RWPE1 (cell line): ENCODE results near the gene SFMBT1.
"Not testable (repeated sequence)": the region's sequence is repeated elsewhere in the genome, so short reads cannot be mapped to it uniquely, and the experiment has no call there.

Source experiments
- CTCF ChIA-PET: fragments of 350-600 bp; sonication (Branson Sonifier 250); formaldehyde crosslinking; extraction: SDS; loops from one replicate; lab custom pipeline; 2021; lab: Yijun Ruan, JAX
- POLR2A ChIA-PET: fragments of 400-600 bp; formaldehyde crosslinking; extraction: SDS; loops from one replicate; lab custom pipeline; 2020; ENCODE audit warnings: antibody characterized with exemption; ENCODE audit not compliant: low non-redundant PET; lab: Yijun Ruan, JAX
- DNase-seq: peaks from one replicate; pipeline ENCODE4 v3.0.0; 2012; ENCODE audit warnings: low spot score
- H3K27ac ChIP-seq: fragments of 450-650 bp; 2 replicates; pipeline ENCODE4 v1.5.1; 2017
- TF ChIP-seq, protein P1 (sequence below): fragments of 450-650 bp; conservative IDR thresholded peaks from 2 replicates; pipeline ENCODE4 v1.5.1; 2017; ENCODE audit warnings: low read depth, mild to moderate bottlenecking

SFMBT1 gene

DNA sequence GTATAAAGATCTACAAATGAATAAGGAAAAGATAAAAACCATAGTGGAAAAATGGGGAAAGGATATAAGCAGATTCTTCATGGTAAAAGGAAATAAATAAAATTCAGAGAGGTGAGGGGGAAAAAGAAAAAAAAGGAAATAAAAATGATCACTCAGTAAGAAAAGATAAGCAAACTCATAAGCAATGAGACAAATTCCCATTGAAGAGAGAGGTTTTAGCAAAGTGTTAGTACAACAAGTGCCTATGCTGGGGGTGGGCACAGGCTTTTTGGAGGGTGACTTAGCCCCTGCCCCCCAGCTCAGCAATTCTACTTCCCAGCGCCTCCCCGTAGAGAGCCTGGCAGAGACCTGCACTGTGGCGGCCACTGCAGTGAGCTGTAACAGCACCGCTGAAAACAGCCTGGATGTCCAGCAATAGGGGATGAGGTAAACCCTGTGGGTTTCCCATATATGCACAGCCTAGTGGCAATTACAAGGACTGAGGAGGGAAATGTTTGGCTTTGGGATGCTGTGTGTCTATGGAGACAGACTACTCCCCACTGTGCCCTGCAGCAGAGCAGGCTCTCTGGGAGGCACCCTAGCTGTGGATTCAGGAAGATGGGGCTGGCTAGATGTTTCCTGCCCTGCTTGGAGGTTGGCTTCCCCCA lies 23.7 kb upstream of the SFMBT1 start:
- ChIA-PET POLR2A (interaction anchor here (0.6 kb wide), 1 partner anchor 43 kb away, joined by 3 read pairs; no protein-coding TSS in a partner anchor), CTCF (no interaction called here)
- no peak for DNase-seq

DNA sequence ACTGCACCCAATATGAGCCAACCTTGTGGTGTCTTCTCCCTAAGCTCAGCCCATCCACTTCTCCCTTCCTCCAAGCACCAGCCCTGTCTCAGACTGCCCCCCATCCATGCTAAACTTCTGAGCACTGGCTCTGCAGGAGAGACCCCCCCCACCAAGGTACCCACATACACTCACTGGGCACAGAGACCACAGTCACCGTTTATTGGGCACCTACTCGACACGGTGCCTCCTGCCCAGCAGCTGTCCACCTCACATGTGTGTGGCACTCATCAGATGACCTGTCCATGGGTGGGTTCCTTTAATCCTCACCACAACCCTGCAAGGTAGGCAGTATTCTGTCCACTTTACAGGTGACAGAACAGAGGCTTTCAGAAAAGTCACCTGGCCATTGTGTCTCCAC lies 22.3 kb upstream of the SFMBT1 start:
- TF ChIP-seq, protein P1, sequence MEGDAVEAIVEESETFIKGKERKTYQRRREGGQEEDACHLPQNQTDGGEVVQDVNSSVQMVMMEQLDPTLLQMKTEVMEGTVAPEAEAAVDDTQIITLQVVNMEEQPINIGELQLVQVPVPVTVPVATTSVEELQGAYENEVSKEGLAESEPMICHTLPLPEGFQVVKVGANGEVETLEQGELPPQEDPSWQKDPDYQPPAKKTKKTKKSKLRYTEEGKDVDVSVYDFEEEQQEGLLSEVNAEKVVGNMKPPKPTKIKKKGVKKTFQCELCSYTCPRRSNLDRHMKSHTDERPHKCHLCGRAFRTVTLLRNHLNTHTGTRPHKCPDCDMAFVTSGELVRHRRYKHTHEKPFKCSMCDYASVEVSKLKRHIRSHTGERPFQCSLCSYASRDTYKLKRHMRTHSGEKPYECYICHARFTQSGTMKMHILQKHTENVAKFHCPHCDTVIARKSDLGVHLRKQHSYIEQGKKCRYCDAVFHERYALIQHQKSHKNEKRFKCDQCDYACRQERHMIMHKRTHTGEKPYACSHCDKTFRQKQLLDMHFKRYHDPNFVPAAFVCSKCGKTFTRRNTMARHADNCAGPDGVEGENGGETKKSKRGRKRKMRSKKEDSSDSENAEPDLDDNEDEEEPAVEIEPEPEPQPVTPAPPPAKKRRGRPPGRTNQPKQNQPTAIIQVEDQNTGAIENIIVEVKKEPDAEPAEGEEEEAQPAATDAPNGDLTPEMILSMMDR = no peak

More for the DNA sequence above, 23.7 kb upstream of the SFMBT1 start:
- TF ChIP-seq, protein P1 = no peak
- no peak overlapping the region for H3K27ac ChIP-seq

DNA sequence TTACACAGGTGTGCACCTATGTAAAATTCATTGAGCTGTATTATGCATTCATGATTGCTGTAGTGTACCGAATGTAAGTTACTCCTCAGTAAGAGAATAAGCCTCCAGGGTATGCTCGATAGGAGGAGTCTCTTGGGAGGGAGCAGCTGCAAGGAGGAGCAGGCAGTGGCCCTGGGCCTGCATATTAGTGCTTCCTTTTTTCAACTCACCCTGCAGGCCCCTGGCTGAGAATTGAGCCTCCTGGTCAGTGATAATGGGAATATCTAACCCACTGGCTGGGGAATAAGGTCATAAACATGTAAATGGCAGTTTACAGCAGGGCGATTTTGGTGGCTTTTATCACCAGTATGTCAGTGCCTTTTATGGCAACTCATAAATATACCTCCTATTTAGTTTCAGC lies 21.7 kb upstream of the SFMBT1 start:
- TF ChIP-seq, protein P1 = no peak
- ChIA-PET POLR2A (no interaction called here), CTCF (no interaction called here)
- H3K27ac ChIP-seq = no peak overlapping the region
- DNase-seq = no peak

More for the DNA sequence above, 22.3 kb upstream of the SFMBT1 start:
- no peak for DNase-seq
- POLR2A ChIA-PET = no interaction called here
- CTCF ChIA-PET = no interaction called here
- no peak overlapping the region for H3K27ac ChIP-seq

DNA sequence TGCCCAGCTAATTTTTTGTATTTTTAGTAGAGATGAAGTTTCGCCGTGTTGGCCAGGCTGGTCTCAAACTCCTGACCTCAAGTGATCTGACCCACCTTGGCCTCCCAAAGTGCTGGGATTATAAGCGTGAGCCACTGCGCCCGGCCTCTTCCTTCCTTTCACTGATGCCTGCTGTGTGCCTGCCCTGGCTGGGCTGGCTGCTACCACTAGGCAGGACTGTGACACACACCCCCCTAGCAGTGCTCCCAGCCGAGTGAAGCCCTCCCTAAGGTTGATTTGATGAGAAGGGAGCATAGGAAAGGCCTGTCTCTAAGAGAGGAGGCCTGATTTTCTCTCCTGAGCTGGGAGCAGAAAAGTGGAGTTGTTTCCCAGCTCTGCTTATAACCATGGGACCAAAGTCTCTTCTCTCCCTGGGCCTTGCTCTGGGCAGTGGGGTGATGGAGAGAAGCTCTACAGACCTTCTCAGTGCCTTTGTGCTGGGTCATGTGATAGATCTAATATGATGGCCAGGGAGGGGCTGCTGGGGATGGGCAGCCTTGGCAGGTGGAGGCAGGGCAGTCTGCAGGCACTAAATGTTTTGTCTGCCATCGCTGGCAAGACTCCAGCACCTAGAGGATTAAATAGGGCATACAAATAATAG lies 20.1 kb upstream of the SFMBT1 start:
- ChIA-PET POLR2A (no interaction called here), CTCF (no interaction called here)
- TF ChIP-seq, protein P1 = no peak
- H3K27ac ChIP-seq = no peak overlapping the region
- no peak for DNase-seq

DNA sequence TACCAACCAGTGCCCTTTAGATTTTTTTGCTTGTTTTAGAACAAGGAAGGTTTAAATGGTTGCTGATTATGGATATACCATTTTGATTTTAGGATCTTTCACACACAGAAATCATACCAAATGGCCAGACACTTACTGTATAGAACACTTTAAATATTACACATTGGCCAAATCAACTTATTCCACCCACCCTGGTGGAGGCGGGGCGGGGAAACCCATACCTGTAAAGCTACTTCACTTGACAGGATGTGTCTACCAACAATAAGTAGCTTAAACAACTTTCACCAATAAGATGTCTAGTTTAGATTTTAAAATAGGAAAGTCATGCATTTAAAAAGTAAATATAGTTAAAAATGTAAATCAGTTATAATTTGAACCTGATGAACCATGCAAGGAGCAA lies 17.0 kb upstream of the SFMBT1 start:
- H3K27ac ChIP-seq = no peak overlapping the region
- no peak for DNase-seq
- ChIA-PET CTCF (no interaction called here), POLR2A (no interaction called here)
- TF ChIP-seq, protein P1 = no peak

DNA sequence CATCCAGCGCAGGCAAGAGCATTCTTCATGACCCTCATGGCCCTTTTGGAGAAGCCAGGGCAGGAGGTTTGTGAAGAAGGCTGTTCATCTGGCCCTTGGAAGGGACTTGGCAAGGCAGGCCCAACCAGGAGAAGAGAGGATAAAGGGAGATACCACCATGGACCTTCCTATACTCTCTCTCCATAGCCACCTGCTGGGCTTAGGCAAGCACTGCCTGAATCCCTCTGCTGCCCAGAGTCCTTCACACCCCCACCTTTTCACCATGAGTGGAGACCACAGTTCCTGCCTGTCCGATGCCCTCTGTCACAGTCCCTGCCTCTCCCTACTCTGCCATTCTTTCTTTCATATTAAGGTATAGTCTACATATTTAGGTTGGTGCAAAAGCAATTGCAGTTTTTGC lies 10.6 kb upstream of the SFMBT1 start:
- POLR2A ChIA-PET = no interaction called here
- TF ChIP-seq, protein P1 = no peak
- DNase-seq = no peak
- H3K27ac ChIP-seq = no peak overlapping the region
- CTCF ChIA-PET = interaction anchor here (0.7 kb wide), 1 partner anchor 11 kb away, joined by 3 read pairs; the partner anchor contains the start of gene SFMBT1

DNA sequence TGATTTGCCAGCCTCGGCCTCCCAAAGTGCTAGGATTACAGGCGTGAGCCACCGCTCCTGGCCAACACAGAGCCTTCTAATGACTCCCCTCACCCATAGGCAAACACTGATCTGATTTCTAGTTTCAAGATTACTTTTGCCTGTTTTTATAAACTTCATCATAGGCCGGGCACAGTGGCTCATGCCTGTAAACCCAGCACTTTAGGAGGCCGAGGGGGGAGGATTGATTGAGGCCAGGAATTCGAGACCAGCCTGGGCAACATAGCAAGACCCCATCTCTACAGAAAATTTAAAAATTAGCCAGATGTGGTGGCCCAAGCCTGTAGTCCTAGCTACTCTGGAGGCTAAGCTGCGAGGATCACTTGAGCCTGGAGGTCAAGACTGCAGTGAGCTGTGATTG lies 8.4 kb upstream of the SFMBT1 start:
- CTCF ChIA-PET, H3K27ac ChIP-seq, DNase-seq, POLR2A ChIA-PET: not testable (repeated sequence)
